ENCODE results near the gene RFX3. TPM values are rescaled to one million over a fixed set of nuclear protein-coding genes. Genes with fewer than 3 reads are reported as not detected.

The RFX3 gene
- total RNA-seq, 4 donors from 2014 or later, result 2.1 to 11.5 (median 7.3) TPM

DNA sequence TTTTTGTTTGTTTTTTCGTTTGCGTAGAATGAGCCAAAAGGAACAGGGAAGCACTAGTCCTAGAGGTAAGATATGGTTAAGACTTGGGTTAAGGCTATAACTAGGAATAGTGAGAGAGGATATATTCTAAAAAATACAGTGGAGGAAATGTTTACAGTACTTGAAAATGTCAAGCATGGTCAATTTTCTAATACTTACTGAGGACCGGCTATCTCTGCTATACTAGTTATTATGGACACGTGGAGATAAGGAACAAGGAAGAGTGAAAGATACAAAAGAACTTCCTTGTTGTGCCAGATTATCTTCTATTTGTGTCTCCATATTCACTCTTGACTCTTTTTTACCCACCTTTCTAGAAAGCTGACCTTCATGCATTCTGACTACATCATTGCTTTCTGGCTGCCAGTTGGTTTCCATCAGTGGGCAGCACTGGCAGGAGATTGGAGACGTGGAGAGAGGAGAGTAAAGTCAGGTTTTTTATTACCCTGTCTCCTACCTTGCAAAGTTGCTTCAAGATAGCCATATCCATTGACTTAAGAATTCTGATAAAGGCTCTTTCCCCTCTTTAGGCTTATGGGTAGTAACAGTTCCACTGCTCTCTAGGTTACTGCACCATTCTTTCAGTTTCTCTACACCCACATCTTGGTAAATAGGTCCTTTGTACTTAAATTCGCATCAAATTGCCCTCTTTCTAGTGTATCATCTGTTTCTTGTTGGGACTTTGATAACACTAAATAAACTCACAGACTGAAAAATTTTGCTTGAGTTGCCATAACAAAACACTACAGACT, 9.0 kb upstream of the RFX3 start:
- ATAC-seq (no peak), DNase-seq (no peak)
- TF ChIP-seq POLR2A (IDR thresholded peaks at IDR 0.05), result no peak
- TF ChIP-seq, protein P1, sequence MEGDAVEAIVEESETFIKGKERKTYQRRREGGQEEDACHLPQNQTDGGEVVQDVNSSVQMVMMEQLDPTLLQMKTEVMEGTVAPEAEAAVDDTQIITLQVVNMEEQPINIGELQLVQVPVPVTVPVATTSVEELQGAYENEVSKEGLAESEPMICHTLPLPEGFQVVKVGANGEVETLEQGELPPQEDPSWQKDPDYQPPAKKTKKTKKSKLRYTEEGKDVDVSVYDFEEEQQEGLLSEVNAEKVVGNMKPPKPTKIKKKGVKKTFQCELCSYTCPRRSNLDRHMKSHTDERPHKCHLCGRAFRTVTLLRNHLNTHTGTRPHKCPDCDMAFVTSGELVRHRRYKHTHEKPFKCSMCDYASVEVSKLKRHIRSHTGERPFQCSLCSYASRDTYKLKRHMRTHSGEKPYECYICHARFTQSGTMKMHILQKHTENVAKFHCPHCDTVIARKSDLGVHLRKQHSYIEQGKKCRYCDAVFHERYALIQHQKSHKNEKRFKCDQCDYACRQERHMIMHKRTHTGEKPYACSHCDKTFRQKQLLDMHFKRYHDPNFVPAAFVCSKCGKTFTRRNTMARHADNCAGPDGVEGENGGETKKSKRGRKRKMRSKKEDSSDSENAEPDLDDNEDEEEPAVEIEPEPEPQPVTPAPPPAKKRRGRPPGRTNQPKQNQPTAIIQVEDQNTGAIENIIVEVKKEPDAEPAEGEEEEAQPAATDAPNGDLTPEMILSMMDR (IDR thresholded peaks at IDR 0.05 in 4 of 5, conservative IDR thresholded peaks at IDR 0.05 in 1 of 5), result no peak
- intact Hi-C loops (cut with DNase I; ENCODE audit: low total_unique reads), result no loop called here
- Histone ChIP-seq H3K9me3 (no peaks in the 10 kb centered on the region), H3K4me3 (no peak overlapping the region), H3K4me1 (peaks cover 0 to 4% of the 10 kb centered on the region in 2 donors), H3K36me3 (no peaks in the 10 kb centered on the region), H3K27me3 (no peaks in the 10 kb centered on the region), H3K27ac (no peak overlapping the region)
- in situ Hi-C loops (cut with MboI; ENCODE audit: low sequenced_read_pairs in 4 of 4), result loop anchor here in 1 of 4 donors (25.0 kb wide), 1 partner anchor 298 kb away; no protein-coding TSS in a partner anchor

DNA sequence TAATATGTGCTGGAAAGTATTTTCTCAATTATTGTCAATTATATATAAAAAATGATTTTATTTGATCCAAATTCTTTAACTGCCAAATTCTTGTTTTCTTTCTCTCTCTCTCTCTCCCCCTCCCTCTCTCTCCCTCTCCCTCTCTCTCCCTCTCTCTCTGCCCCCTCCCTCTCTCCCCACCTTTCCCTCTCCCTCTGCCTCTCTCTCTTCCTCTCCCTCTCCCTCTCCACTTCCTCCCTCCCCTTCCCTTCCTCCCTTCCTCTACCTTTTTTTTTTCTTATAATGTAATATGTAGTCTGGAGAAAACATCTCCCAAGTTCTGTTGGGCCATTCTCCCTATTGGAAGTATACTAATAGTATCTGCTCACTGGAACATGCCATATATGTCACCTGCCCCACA, 6.4 kb upstream of the RFX3 start:
- in situ Hi-C loops (cut with MboI; ENCODE audit: low sequenced_read_pairs in 4 of 4) (loop anchor here in 1 of 4 donors (25.0 kb wide), 1 partner anchor 295 kb away; no protein-coding TSS in a partner anchor), intact Hi-C loops (cut with DNase I; ENCODE audit: low total_unique reads) (no loop called here)
- no peak for TF ChIP-seq POLR2A (IDR thresholded peaks at IDR 0.05)
- TF ChIP-seq, protein P1 (IDR thresholded peaks at IDR 0.05 in 4 of 5, conservative IDR thresholded peaks at IDR 0.05 in 1 of 5), result no peak

DNA sequence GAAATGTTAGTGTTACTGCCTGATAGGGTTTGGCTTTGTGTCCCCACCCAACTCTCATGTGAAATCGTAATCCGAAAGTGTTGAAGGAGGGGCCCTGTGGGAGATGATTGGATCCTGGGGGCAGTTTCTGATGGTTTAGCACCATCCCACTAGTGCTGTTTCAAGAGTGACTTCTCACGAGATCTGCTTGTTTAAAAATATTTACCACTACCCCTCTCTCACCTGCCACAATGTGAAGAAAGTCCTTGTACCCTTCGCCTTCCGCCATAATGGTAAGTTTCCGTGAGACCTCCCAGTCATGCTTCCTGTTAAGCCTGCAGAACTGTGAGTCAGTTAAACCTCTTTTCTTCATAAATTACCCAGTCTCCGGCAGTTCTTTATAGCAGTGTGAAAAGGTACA, 2.6 kb upstream of the RFX3 start:
- Histone ChIP-seq H3K36me3 (no peaks in the 10 kb centered on the region), H3K9me3 (no peaks in the 10 kb centered on the region), H3K27ac (peak overlapping the region; percentile 97 to 100 (median 100)), H3K4me1 (peaks cover 23 to 28% of the 10 kb centered on the region in 2 donors), H3K27me3 (no peaks in the 10 kb centered on the region), H3K4me3 (no peak overlapping the region)
- in situ Hi-C loops (cut with MboI; ENCODE audit: low sequenced_read_pairs in 4 of 4) (loop anchor here in 1 of 4 donors (25.0 kb wide), 1 partner anchor 291 kb away; no protein-coding TSS in a partner anchor), intact Hi-C loops (cut with DNase I; ENCODE audit: low total_unique reads) (loop anchor here (5.0 kb wide), 2 partner anchors 61 to 769 kb away; no protein-coding TSS in a partner anchor)
- ATAC-seq, result no peak
- DNase-seq, result no peak
- TF ChIP-seq, protein P1 (IDR thresholded peaks at IDR 0.05 in 4 of 5, conservative IDR thresholded peaks at IDR 0.05 in 1 of 5), result no peak
- no peak for TF ChIP-seq POLR2A (IDR thresholded peaks at IDR 0.05)

More for the DNA sequence above, 6.4 kb upstream of the RFX3 start:
- DNase-seq (no peak), ATAC-seq (no peak)
- no peak overlapping the region for H3K27ac ChIP-seq
- H3K36me3 ChIP-seq, result no peaks in the 10 kb centered on the region
- H3K9me3 ChIP-seq, result no peaks in the 10 kb centered on the region
- H3K27me3 ChIP-seq, result no peaks in the 10 kb centered on the region
- no peak overlapping the region for H3K4me3 ChIP-seq
- peaks cover 19 to 22% of the 10 kb centered on the region in 2 donors for H3K4me1 ChIP-seq

DNA sequence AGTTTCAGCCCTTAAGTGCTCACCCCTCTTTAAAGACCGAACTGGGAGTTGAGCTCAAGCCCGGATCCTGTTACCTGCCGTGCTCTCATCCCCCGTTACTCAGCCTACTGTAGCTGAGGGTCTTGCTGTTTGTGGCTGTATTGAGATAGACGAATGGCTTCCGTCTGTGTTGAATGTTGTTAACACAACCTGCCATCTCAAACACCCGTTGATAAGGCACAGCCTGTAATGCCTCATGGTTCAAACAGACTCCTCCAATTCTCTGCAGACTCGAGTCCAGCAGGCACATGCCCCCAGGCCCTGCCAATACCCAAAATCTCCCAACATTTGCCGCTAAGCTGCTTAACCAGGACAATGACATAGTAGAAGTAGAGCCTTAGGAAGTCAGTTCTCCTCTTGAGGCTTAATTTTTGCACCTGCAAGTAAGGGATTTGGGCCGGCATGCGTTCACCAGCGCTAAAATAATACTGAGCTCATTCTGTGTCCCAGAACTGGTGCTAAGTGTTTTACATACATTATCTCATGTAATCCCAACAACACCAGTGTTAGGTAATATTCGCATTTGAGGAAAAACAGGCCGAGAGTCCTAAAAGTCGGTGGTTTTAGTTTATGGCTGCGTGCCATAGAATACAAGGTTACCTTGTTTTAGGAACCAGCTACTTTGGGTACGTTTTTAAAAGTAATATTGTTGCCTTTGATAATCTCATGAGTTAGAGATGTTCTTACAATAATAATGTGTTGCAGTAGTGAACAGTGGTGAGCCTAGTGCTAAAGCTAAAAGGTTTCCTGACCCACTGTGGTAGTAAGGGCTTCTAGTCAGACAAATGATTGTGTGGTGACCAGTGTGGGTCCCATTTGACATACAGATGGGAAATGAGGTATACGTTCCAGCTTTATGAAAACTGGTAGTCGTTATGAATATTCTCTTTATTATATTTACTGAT, 1.5 kb upstream of the RFX3 start:
- Histone ChIP-seq H3K9me3 (no peaks in the 10 kb centered on the region), H3K4me3 (peak overlapping the region; percentile 79 to 95 (median 85)), H3K27ac (peak overlapping the region; percentile 97 to 100 (median 100)), H3K4me1 (peaks cover 32 to 38% of the 10 kb centered on the region in 2 donors), H3K27me3 (no peaks in the 10 kb centered on the region), H3K36me3 (no peaks in the 10 kb centered on the region)
- ATAC-seq (peak; percentile 14 to 15), DNase-seq (peak in 1 of 2 donors; percentile 16)
- in situ Hi-C loops (cut with MboI; ENCODE audit: low sequenced_read_pairs in 4 of 4), result loop anchor here in 1 of 4 donors (25.0 kb wide), 1 partner anchor 290 kb away; no protein-coding TSS in a partner anchor
- intact Hi-C loops (cut with DNase I; ENCODE audit: low total_unique reads), result loop anchor here (1.0 to 5.0 kb wide), 4 partner anchors 60 to 1512 kb away; partner anchors contain the start of genes PUM3 and SMARCA2
- TF ChIP-seq POLR2A (IDR thresholded peaks at IDR 0.05), result no peak
- TF ChIP-seq, protein P1 (IDR thresholded peaks at IDR 0.05 in 4 of 5, conservative IDR thresholded peaks at IDR 0.05 in 1 of 5), result no peak

All from gastrocnemius medialis (tissue), 4 donors.